Activated CD8-positive, alpha-beta T cell treated with anti-CD3 and anti-CD28 coated beads for 36 hours (primary cell): ENCODE data around the gene CNOT4. TPM values are rescaled to one million over a fixed set of nuclear protein-coding genes. Genes with fewer than 3 reads are reported as not detected.

ENCODE experiments used
- ATAC-seq: fragments of 200-7000 bp; cut with Tn5 transposase; one replicate; pipeline ENCODE4 v1.10.0; 2021; ENCODE audit warnings: mild to moderate bottlenecking, moderate library complexity
- CTCF ChIA-PET: fragments of 350-600 bp; sonication (Branson Sonifier 250); formaldehyde crosslinking; loops from one replicate; lab custom pipeline; 2021; ENCODE audit warnings: antibody characterized with exemption; lab: Charles Lee
- POLR2A ChIA-PET: fragments of 350-600 bp; sonication (Branson Sonifier 250); formaldehyde crosslinking; loops from one replicate; lab custom pipeline; 2021; ENCODE audit warnings: antibody characterized with exemption; lab: Charles Lee
- DNase-seq: peaks from one replicate; pipeline ENCODE4 v3.0.0-alpha.2; 2020
- H3K27ac Mint-ChIP-seq: one replicate; pipeline ENCODE4 v1.8.0; 2021; ENCODE audit warnings: mild to moderate bottlenecking, mixed read lengths
- H3K27me3 Mint-ChIP-seq: one replicate; pipeline ENCODE4 v1.8.0; 2021; ENCODE audit warnings: mixed read lengths
- H3K36me3 Mint-ChIP-seq: one replicate; pipeline ENCODE4 v1.8.0; 2021; ENCODE audit warnings: low read depth, mixed read lengths
- H3K4me1 Mint-ChIP-seq: one replicate; pipeline ENCODE4 v1.8.0; 2021; ENCODE audit warnings: low read depth, mixed read lengths
- H3K4me3 Mint-ChIP-seq: one replicate; pipeline ENCODE4 v1.8.0; 2021; ENCODE audit warnings: mild to moderate bottlenecking, moderate library complexity, mixed read lengths
- H3K9me3 Mint-ChIP-seq: one replicate; pipeline ENCODE4 v1.8.0; 2021; ENCODE audit warnings: mixed read lengths
- intact Hi-C: fragments of 100-400 bp; cut with micrococcal nuclease; formaldehyde crosslinking; loops from one replicate; pipeline ENCODE4 v1.10.0; 2022
- total RNA-seq, 2 experiments: library from RNA; stranded (reverse); gene quantifications; one replicate each; pipeline ENCODE4 v1.2.3, GENCODE V29; 2021
- TF ChIP-seq, protein P1 (sequence below): fragments of 200-600 bp; IDR thresholded peaks from one replicate; pipeline ENCODE4 v1.8.0; 2022; ENCODE audit warnings: antibody characterized with exemption, mild to moderate bottlenecking

Gene CNOT4, protein sequence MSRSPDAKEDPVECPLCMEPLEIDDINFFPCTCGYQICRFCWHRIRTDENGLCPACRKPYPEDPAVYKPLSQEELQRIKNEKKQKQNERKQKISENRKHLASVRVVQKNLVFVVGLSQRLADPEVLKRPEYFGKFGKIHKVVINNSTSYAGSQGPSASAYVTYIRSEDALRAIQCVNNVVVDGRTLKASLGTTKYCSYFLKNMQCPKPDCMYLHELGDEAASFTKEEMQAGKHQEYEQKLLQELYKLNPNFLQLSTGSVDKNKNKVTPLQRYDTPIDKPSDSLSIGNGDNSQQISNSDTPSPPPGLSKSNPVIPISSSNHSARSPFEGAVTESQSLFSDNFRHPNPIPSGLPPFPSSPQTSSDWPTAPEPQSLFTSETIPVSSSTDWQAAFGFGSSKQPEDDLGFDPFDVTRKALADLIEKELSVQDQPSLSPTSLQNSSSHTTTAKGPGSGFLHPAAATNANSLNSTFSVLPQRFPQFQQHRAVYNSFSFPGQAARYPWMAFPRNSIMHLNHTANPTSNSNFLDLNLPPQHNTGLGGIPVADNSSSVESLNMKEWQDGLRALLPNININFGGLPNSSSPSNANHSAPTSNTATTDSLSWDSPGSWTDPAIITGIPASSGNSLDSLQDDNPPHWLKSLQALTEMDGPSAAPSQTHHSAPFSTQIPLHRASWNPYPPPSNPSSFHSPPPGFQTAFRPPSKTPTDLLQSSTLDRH
- 10 to 100 TPM; 22.0 to 23.6 TPM for total RNA-seq

- intact Hi-C loops: loop anchor here (1.0 to 10.0 kb wide), 3 partner anchors 47 to 228 kb away; partner anchors contain the start of gene NUP205
- peak; percentile 97 for DNase-seq
- ChIA-PET CTCF (interaction anchor here (0.7 to 1.4 kb wide), 4 partner anchors 11 to 1803 kb away, joined by 3 to 5 read pairs (median 4); no protein-coding TSS in a partner anchor), POLR2A (interaction anchor here (1.0 to 1.4 kb wide), 2 partner anchors 44 to 48 kb away, joined by 3 to 4 read pairs; partner anchors contain the start of gene NUP205)
- H3K9me3 Mint-ChIP-seq: no peaks in the 10 kb centered on the region
- no peak within 1 kb of the TSS for H3K4me3 Mint-ChIP-seq
- no peaks in the 10 kb centered on the region for H3K27me3 Mint-ChIP-seq
- H3K27ac Mint-ChIP-seq: no peak within 1 kb of the TSS
- H3K36me3 Mint-ChIP-seq: peaks cover 1% of the 10 kb centered on the region
- peak; percentile 92 for ATAC-seq
- TF ChIP-seq, protein P1, sequence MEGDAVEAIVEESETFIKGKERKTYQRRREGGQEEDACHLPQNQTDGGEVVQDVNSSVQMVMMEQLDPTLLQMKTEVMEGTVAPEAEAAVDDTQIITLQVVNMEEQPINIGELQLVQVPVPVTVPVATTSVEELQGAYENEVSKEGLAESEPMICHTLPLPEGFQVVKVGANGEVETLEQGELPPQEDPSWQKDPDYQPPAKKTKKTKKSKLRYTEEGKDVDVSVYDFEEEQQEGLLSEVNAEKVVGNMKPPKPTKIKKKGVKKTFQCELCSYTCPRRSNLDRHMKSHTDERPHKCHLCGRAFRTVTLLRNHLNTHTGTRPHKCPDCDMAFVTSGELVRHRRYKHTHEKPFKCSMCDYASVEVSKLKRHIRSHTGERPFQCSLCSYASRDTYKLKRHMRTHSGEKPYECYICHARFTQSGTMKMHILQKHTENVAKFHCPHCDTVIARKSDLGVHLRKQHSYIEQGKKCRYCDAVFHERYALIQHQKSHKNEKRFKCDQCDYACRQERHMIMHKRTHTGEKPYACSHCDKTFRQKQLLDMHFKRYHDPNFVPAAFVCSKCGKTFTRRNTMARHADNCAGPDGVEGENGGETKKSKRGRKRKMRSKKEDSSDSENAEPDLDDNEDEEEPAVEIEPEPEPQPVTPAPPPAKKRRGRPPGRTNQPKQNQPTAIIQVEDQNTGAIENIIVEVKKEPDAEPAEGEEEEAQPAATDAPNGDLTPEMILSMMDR: no peak
- peaks cover 18% of the 10 kb centered on the region for H3K4me1 Mint-ChIP-seq
Observed at GRCh38 chr7:135509839-135510591, at the start of gene CNOT4. TSS of gene CNOT4 (minus strand) at chr7:135510102. CDS start at chr7:135438331, 71,771 bp downstream.

DNA sequence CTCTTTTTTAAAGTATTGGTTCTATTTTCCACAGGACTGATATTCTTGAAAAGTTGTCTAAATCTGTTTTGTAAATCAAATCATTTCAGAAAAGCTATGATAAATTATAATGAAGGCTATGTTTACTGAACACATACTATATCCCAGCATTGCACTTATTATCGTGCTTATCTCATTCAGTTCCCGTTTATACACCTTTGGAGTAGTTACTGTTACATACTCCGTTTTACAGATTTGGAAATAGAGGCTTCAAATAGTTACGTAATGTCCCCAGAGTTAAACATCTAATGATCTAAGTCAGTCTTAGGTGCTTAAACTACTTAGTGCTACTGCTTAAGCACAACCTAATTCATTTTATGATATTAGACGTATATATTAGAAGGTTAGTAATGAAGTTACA, 49.0 kb upstream of the CNOT4 start:
- DNase-seq (no peak), ATAC-seq (no peak)
- H3K36me3 Mint-ChIP-seq: peaks cover 15% of the 10 kb centered on the region
- H3K27me3 Mint-ChIP-seq: no peaks in the 10 kb centered on the region
- H3K4me1 Mint-ChIP-seq: peaks cover 22% of the 10 kb centered on the region
- POLR2A ChIA-PET: interaction anchor here (1.0 to 2.6 kb wide), 4 partner anchors 11 to 103 kb away, joined by 3 to 13 read pairs (median 6); partner anchors contain the start of genes CNOT4 and STMP1
- CTCF ChIA-PET: interaction anchor here (0.6 to 2.5 kb wide), 6 partner anchors 10 to 284 kb away, joined by 3 to 14 read pairs (median 4); no protein-coding TSS in a partner anchor
- no peaks in the 10 kb centered on the region for H3K9me3 Mint-ChIP-seq
- TF ChIP-seq, protein P1: no peak
- intact Hi-C loops: loop anchor here (10.0 kb wide), 2 partner anchors 144 to 274 kb away; no protein-coding TSS in a partner anchor
- H3K27ac Mint-ChIP-seq: no peak overlapping the region
- no peak overlapping the region for H3K4me3 Mint-ChIP-seq

- intact Hi-C loops: loop anchor here (10.0 kb wide), 2 partner anchors 144 to 274 kb away; no protein-coding TSS in a partner anchor
- ATAC-seq: peak; percentile 62
- POLR2A ChIA-PET: interaction anchor here (0.9 to 2.6 kb wide), 6 partner anchors 11 to 104 kb away, joined by 3 to 13 read pairs (median 4); partner anchors contain the start of genes CNOT4 and STMP1
- CTCF ChIA-PET: interaction anchor here (0.6 to 2.5 kb wide), 8 partner anchors 9 to 284 kb away, joined by 3 to 14 read pairs (median 4); no protein-coding TSS in a partner anchor
- DNase-seq: peak; percentile 83
- Mint-ChIP-seq H3K4me3 (no peak overlapping the region), H3K9me3 (no peaks in the 10 kb centered on the region), H3K36me3 (peaks cover 15% of the 10 kb centered on the region), H3K27ac (no peak overlapping the region), H3K4me1 (peaks cover 18% of the 10 kb centered on the region), H3K27me3 (no peaks in the 10 kb centered on the region)
- TF ChIP-seq, protein P1: peak; percentile 71
Observed at GRCh38 chr7:135558337-135558767, 48.5 kb upstream of the CNOT4 start.

DNA sequence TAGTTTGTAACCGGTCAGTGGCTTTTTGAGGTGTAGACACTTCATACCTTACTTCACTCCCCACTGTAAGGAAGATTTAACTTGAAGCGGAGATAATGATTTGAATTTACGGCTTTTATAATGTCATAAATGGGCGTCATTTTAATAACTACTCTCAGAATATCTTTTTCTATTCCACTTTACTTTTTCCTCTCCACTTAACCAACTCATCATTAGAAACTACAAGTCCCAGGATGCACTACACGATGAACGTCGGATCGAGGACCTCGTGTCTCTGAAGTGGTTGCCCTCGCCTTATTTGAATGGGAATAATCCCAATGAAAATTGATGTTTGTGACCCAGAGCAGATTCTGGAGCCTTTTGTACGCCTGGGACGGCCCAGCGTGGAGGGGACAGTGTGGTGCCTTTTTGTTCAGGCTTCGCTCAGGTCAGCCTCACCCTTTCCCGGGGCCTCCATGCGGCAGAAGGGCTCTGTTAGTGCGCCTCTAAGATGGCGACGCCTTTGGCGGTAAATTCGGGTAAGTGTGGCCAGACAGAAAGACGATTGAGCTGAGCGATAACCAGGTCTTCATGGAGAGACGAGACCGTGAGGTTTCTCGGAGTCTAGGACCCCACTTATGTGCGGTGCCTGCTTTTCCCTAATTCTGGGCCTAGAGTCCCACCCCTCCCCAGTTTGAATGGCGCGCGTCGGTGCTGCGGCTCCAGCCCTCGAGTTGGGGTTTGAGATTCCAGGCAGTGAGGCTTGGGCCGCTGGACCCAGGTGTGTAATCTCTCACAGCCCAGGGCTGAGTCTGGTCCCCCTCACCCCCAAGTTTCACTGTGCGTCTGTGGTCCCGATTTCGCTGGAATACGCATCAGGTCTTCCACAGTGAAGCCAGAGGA, 47.8 kb upstream of the CNOT4 start, which contains the start of gene NUP205:
TSS of gene NUP205 (plus strand) at position 463 of the 882 bp plus-strand sequence. CDS start at position 491, 28 bp downstream.
- no peaks in the 10 kb centered on the region for H3K27me3 Mint-ChIP-seq
- intact Hi-C loops: loop anchor here (1.0 to 10.0 kb wide), 3 partner anchors 47 to 273 kb away; partner anchors contain the start of gene CNOT4
- TF ChIP-seq, protein P1: no peak
- H3K4me3 Mint-ChIP-seq: no peak within 1 kb of the TSS
- no peaks in the 10 kb centered on the region for H3K9me3 Mint-ChIP-seq
- ATAC-seq: peak; percentile 89
- DNase-seq: peak; percentile 79
- CTCF ChIA-PET: interaction anchor here (0.6 to 2.5 kb wide), 7 partner anchors 12 to 283 kb away, joined by 3 to 14 read pairs (median 4); no protein-coding TSS in a partner anchor
- peaks cover 16% of the 10 kb centered on the region for H3K4me1 Mint-ChIP-seq
- POLR2A ChIA-PET: interaction anchor here (0.9 to 2.6 kb wide), 6 partner anchors 12 to 104 kb away, joined by 3 to 13 read pairs (median 4); partner anchors contain the start of genes CNOT4 and STMP1
- H3K36me3 Mint-ChIP-seq: peaks cover 13% of the 10 kb centered on the region
- H3K27ac Mint-ChIP-seq: peak within 1 kb of the TSS; percentile 30
